IPS-20b (cell line): ENCODE results near the gene CDHR5.

Experiments used
- H3K27ac ChIP-seq: one replicate; pipeline ENCODE4 v1.5.1; 2013; ENCODE audit warnings: low read length
- H3K27me3 ChIP-seq: 2 replicates; pipeline ENCODE4 v1.6.1; 2013; ENCODE audit warnings: mild to moderate bottlenecking, low read length, inconsistent platforms; ENCODE audit not compliant: insufficient read depth
- H3K36me3 ChIP-seq: 2 replicates; pipeline ENCODE4 v1.6.1; 2013; ENCODE audit warnings: low read depth, mild to moderate bottlenecking, inconsistent platforms, low read length, moderate library complexity; ENCODE audit not compliant: insufficient read depth
- H3K4me1 ChIP-seq: 2 replicates; pipeline ENCODE4 v1.6.1; 2013; ENCODE audit warnings: mild to moderate bottlenecking, control low read depth, inconsistent platforms, low read length, moderate library complexity; ENCODE audit not compliant: insufficient read depth
- H3K4me3 ChIP-seq: 2 replicates; pipeline ENCODE4 v1.5.1; 2013; ENCODE audit warnings: mild to moderate bottlenecking, low read length, inconsistent platforms
- H3K9ac ChIP-seq: 2 replicates; pipeline ENCODE4 v1.6.1; 2013; ENCODE audit warnings: low read depth, mild to moderate bottlenecking, inconsistent platforms, low read length, moderate library complexity
- H3K9me3 ChIP-seq: 2 replicates; pipeline ENCODE4 v1.6.1; 2013; ENCODE audit warnings: mild to moderate bottlenecking, low read depth, low read length, inconsistent platforms; ENCODE audit not compliant: insufficient read depth

The CDHR5 gene

GRCh38 chr11:618856-619627 is 5.7 kb downstream of the CDHR5 start:
- H3K36me3 ChIP-seq, result no peaks in the 10 kb centered on the region

GRCh38 chr11:617912-618682 is 6.7 kb downstream of the CDHR5 start:
- Histone ChIP-seq H3K9me3 (no peaks in the 10 kb centered on the region), H3K4me1 (no peaks in the 10 kb centered on the region), H3K4me3 (no peak overlapping the region), H3K9ac (no peak overlapping the region), H3K27me3 (no peaks in the 10 kb centered on the region), H3K27ac (no peak overlapping the region), H3K36me3 (0 out of 2 replicates have a peak, but pooled peaks cover 1% of the 10 kb centered on the region)

More at GRCh38 chr11:618856-619627, 5.7 kb downstream of the CDHR5 start:
- H3K4me1 ChIP-seq, result no peaks in the 10 kb centered on the region
- H3K27ac ChIP-seq, result no peak overlapping the region
- H3K27me3 ChIP-seq, result no peaks in the 10 kb centered on the region
- no peaks in the 10 kb centered on the region for H3K9me3 ChIP-seq
- no peak overlapping the region for H3K4me3 ChIP-seq
- no peak overlapping the region for H3K9ac ChIP-seq

GRCh38 chr11:617199-617911 is 7.4 kb downstream of the CDHR5 start:
- no peaks in the 10 kb centered on the region for H3K27me3 ChIP-seq
- H3K27ac ChIP-seq, result no peak overlapping the region
- no peak overlapping the region for H3K9ac ChIP-seq
- H3K4me3 ChIP-seq, result no peak overlapping the region
- peaks cover 8% of the 10 kb centered on the region; the same call in 1 of the 2 replicates for H3K36me3 ChIP-seq
- H3K9me3 ChIP-seq, result no peaks in the 10 kb centered on the region
- no peaks in the 10 kb centered on the region for H3K4me1 ChIP-seq

DNA sequence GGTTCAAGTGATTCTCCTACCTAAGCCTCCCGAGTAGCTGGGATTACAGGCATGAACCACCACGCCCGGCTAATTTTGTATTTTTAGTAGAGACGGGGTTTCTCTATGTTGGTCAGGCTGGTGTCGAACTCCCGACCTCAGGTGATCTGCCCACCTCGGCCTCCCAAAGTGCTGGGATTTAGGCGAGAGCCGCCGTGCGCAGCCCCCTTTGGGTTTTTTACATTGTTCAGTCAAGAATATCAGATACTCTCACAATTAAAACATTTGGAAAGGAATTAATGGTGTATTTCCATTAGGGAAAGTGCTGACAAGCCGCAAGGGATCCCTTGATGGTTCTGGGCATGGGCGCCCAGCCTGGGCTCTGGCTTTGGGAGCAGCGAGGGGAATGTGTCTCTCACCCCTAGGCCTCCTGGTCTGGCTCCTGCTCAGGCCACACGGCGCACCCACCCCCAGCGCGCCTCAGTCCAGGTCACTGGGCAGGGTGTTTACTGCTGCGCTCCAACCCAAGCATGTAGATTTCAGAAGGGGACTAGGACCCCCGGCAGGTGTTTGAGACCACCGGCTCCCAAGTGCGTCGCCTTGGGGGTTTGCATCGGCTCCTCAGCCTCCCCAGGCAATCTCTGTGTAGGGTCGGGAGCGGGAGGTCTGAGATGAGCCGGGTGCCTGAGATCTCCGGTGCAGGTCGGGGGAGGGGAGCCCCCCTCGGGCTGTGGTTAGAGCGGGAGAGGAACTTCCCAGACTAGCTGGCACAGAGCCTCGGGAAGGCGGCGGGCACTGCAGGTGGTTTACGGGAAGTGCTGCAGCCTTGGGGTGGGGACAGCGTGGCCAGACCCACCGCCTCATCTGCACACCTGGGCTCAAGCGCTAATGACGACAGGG is 8.2 kb downstream of the CDHR5 start:
- H3K4me3 ChIP-seq, result peak overlapping the region; percentile 76; the same call in 1 of the 2 replicates
- H3K27ac ChIP-seq, result no peak overlapping the region
- H3K4me1 ChIP-seq, result no peaks in the 10 kb centered on the region
- H3K9me3 ChIP-seq, result no peaks in the 10 kb centered on the region
- H3K27me3 ChIP-seq, result no peaks in the 10 kb centered on the region
- peak overlapping the region; percentile 84; the same call in 1 of the 2 replicates for H3K9ac ChIP-seq
- H3K36me3 ChIP-seq, result peaks cover 16% of the 10 kb centered on the region

DNA sequence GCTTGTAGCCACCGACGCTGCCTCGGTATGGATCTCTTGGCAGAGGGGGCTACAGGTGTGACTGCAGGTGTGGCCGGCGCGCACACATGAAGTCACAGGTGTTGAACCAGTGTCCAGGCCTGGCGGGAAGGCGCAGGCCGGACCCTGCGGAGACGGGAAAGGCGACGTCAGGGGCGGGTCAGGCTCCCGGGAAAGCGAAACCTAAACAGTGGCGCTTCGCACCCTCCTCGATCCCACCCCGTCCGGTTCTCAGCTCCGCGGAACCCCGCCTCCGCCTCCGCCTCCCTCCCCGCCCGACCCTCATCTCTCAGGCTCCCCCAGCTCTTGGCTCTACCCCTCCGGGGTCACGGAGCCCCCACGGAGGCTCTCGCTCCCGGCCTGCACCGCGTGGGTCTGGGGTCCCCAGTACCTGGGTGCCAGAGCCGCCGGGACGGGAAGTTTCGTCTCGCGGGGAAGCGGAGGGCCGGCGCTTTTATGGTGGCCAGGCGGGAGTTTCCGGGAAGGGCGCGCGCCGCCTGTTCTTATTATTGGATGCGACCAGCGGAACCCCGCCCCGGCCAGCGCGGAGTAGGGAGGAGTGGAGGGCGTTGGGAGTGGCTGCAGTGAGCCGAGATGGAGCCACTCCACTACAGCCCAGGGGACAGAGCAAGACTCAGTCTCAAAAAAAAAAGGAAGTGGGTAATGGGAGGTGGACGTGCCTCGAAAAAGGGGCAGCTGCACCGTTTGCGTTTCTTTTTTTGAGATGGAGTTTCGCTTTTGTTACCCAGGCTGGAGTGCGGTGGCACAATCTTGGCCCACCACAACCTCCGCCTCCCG is 9.0 kb downstream of the CDHR5 start, which contains the start of gene IRF7:
TSS of gene IRF7 (minus strand) at position 447 of the 816 bp plus-strand sequence. CDS start 586 bp downstream, outside the sequence.
- Histone ChIP-seq H3K9me3 (no peaks in the 10 kb centered on the region), H3K27me3 (no peaks in the 10 kb centered on the region), H3K4me3 (peak within 1 kb of the TSS; percentile 76), H3K4me1 (no peaks in the 10 kb centered on the region), H3K36me3 (peaks cover 25% of the 10 kb centered on the region), H3K9ac (peak within 1 kb of the TSS; percentile 84), H3K27ac (peak within 1 kb of the TSS; percentile 56)

GRCh38 chr11:614623-615503 is 9.9 kb downstream of the CDHR5 start:
- H3K27ac ChIP-seq, result no peak overlapping the region
- H3K4me3 ChIP-seq, result peak overlapping the region; percentile 76; the same call in 1 of the 2 replicates
- no peaks in the 10 kb centered on the region for H3K4me1 ChIP-seq
- H3K27me3 ChIP-seq, result no peaks in the 10 kb centered on the region
- peak overlapping the region; percentile 84; the same call in 1 of the 2 replicates for H3K9ac ChIP-seq
- no peaks in the 10 kb centered on the region for H3K9me3 ChIP-seq
- peaks cover 31% of the 10 kb centered on the region for H3K36me3 ChIP-seq

- H3K4me1 ChIP-seq, result no peaks in the 10 kb centered on the region
- peaks cover 37% of the 10 kb centered on the region for H3K36me3 ChIP-seq
- no peak overlapping the region for H3K27ac ChIP-seq
- no peaks in the 10 kb centered on the region for H3K27me3 ChIP-seq
- no peak overlapping the region for H3K9ac ChIP-seq
- H3K9me3 ChIP-seq, result no peaks in the 10 kb centered on the region
- H3K4me3 ChIP-seq, result no peak overlapping the region; the same call in 1 of the 2 replicates
Observed at GRCh38 chr11:614021-614622, 10.6 kb downstream of the CDHR5 start.

DNA sequence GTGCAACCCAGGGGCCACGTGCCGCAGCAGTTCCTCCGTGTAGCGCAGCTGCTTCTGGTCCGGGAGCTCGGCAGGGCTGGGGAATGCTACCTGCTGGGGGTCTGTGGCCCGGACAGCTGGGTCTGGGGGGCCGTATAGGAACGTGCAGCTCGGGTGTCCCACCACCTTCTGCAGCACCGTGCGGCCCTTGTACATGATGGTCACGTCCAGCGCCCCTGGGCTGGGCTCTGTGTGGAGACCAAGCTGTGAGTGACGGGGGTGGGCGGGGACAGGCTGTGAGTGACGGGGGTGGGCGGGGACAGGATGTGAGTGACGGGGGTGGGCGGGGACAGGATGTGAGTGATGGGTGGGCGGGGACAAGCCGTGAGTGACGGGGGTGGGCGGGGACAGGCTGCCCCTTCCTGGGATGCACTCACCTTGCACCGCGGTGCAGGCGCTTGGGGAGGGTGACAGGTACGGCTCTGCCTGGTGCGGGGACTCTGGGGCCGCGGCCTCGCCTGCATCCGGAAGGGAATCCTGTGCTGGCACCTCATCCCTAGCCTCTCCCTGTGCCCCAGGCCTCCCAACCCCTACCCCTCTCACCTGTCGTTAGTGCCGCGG is 11.3 kb downstream of the CDHR5 start:
- no peaks in the 10 kb centered on the region for H3K27me3 ChIP-seq
- no peak overlapping the region for H3K9ac ChIP-seq
- H3K9me3 ChIP-seq, result no peaks in the 10 kb centered on the region
- H3K36me3 ChIP-seq, result peaks cover 44% of the 10 kb centered on the region
- H3K27ac ChIP-seq, result no peak overlapping the region
- no peak overlapping the region; the same call in 1 of the 2 replicates for H3K4me3 ChIP-seq
- no peaks in the 10 kb centered on the region for H3K4me1 ChIP-seq

DNA sequence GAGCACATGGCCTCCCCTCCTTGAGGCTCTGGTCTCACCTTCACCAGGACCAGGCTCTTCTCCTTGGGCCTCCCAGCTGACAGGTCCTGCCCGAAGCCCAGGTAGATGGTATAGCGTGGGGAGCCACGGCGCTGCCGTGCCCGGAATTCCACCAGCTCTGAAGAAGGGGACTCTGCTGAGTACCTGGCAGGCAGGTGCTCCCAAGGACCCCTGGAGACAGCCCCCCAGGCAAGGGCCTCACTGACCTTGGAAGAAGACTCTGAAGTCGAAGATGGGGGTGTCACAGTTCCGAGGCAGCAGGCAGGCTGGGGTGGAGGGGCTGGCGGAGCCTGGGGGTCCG is 11.8 kb downstream of the CDHR5 start:
- Histone ChIP-seq H3K4me1 (no peaks in the 10 kb centered on the region), H3K27me3 (no peaks in the 10 kb centered on the region), H3K9ac (no peak overlapping the region), H3K4me3 (no peak overlapping the region), H3K27ac (no peak overlapping the region), H3K9me3 (no peaks in the 10 kb centered on the region), H3K36me3 (peaks cover 49% of the 10 kb centered on the region)
